Glutamatergic neuron (in vitro differentiated cells): Measurements from ENCODE around the gene LDLRAP1. TPM values are rescaled to one million over a fixed set of nuclear protein-coding genes. Genes with fewer than 3 reads are reported as not detected.

Experiments
- DNase-seq: peaks from one replicate; pipeline ENCODE4 v3.0.0; 2022
- H3K27ac Mint-ChIP-seq: one replicate; pipeline ENCODE4 v1.8.0; 2020; ENCODE audit warnings: mild to moderate bottlenecking, mixed read lengths, inconsistent platforms; ENCODE audit not compliant: unreplicated experiment
- H3K27me3 Mint-ChIP-seq: one replicate; pipeline ENCODE4 v1.8.0; 2020; ENCODE audit warnings: mild to moderate bottlenecking, moderate library complexity, mixed read lengths, inconsistent platforms; ENCODE audit not compliant: unreplicated experiment
- H3K36me3 Mint-ChIP-seq: one replicate; pipeline ENCODE4 v1.8.0; 2020; ENCODE audit warnings: mild to moderate bottlenecking, mixed read lengths, inconsistent platforms; ENCODE audit not compliant: unreplicated experiment
- H3K4me1 Mint-ChIP-seq: one replicate; pipeline ENCODE4 v1.8.0; 2020; ENCODE audit warnings: mild to moderate bottlenecking, low read depth, mixed read lengths, inconsistent platforms; ENCODE audit not compliant: unreplicated experiment
- H3K4me3 Mint-ChIP-seq: one replicate; pipeline ENCODE4 v1.8.0; 2020; ENCODE audit warnings: mild to moderate bottlenecking, mixed read lengths, inconsistent platforms; ENCODE audit not compliant: unreplicated experiment
- H3K9me3 Mint-ChIP-seq: one replicate; pipeline ENCODE4 v1.8.0; 2020; ENCODE audit warnings: mild to moderate bottlenecking, moderate library complexity, mixed read lengths, inconsistent platforms; ENCODE audit not compliant: unreplicated experiment
- total RNA-seq: library from RNA; stranded (reverse); fragmentation: NEBNext Ultra II Directional; extraction: Animal tissue kit (Norgen Biotek cat#: 25700); gene quantifications from one replicate; pipeline ENCODE4 v1.2.1, GENCODE V29; 2021; ENCODE audit not compliant: unreplicated experiment
- TF ChIP-seq, protein P1 (sequence below): fragments of 200-600 bp; sonication (generic); IDR thresholded peaks from one replicate; pipeline ENCODE4 v1.5.0; 2021; ENCODE audit not compliant: partially characterized antibody, unreplicated experiment

LDLRAP1 gene
- total RNA-seq, 1 donor from 2014 or later, result 2.4 TPM

DNA sequence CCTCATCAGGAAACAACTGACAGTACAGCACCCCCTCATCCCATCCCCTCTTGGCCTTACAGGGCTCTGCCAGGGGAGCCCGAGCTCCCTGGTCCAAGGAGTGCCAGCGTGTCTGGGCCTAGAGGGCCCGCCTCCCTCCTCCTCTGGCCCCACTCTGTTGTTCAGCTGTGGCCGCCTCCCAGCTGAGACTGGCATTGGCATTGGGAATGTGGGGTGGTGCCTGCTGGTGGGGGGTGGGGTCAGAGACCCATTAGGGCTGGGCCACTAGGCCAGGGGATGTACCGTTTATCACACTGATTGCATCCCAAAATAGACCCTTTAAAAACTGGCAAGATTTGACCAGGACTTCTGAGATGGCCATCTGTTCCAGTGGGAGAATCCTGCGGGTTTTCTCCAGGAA, 1.4 kb downstream of the LDLRAP1 start:
- TF ChIP-seq, protein P1, sequence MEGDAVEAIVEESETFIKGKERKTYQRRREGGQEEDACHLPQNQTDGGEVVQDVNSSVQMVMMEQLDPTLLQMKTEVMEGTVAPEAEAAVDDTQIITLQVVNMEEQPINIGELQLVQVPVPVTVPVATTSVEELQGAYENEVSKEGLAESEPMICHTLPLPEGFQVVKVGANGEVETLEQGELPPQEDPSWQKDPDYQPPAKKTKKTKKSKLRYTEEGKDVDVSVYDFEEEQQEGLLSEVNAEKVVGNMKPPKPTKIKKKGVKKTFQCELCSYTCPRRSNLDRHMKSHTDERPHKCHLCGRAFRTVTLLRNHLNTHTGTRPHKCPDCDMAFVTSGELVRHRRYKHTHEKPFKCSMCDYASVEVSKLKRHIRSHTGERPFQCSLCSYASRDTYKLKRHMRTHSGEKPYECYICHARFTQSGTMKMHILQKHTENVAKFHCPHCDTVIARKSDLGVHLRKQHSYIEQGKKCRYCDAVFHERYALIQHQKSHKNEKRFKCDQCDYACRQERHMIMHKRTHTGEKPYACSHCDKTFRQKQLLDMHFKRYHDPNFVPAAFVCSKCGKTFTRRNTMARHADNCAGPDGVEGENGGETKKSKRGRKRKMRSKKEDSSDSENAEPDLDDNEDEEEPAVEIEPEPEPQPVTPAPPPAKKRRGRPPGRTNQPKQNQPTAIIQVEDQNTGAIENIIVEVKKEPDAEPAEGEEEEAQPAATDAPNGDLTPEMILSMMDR, result no peak
- H3K27me3 Mint-ChIP-seq, result peaks cover 17% of the 10 kb centered on the region
- H3K4me3 Mint-ChIP-seq, result peak overlapping the region; percentile 30
- DNase-seq, result no peak
- H3K9me3 Mint-ChIP-seq, result peaks cover 2% of the 10 kb centered on the region
- no peak overlapping the region for H3K27ac Mint-ChIP-seq
- H3K36me3 Mint-ChIP-seq, result no peaks in the 10 kb centered on the region
- H3K4me1 Mint-ChIP-seq, result peaks cover 8% of the 10 kb centered on the region

DNA sequence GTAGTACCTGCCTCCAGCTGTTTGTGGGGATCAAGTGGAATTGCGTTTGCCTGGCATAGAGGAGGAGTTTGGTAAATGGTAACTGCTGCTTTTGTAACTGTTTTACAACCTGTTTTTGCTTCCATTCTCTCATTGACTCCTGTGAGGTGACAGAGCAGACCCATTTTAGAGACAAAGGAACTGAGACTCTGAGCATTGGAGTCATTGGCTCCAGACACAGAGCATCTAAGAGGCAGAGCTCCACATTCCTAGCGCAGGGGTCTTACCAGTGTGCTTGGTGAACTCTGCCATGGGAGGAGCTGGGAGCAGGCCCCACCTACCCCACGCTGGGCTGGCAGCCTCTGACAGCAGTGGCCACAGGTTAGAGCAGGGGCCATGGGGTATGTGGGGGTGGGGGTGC, 2.4 kb downstream of the LDLRAP1 start:
- Mint-ChIP-seq H3K27me3 (peaks cover 17% of the 10 kb centered on the region), H3K27ac (no peak overlapping the region), H3K4me1 (peaks cover 16% of the 10 kb centered on the region), H3K9me3 (peaks cover 2% of the 10 kb centered on the region), H3K4me3 (no peak overlapping the region), H3K36me3 (no peaks in the 10 kb centered on the region)
- no peak for DNase-seq
- TF ChIP-seq, protein P1, result no peak

DNA sequence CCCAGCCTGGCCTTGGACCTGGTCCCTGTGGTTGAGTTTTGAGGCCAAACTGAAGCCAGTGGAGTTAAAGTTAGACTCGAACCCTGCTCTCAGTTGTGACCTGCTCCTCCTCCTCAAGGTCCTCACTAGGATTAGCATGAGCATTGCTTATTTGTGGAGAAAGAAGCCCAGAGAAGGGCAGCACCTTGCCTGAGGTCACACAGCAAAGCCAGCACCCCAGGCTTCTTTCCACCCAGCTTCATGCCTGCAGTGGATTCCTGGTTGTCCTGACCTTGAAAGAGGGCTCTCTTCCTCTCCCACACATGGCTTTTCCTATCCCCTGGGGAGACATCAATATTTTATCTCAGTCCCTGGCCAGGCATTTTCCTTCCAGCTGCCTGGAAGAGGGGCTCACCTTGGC, 2.8 kb downstream of the LDLRAP1 start:
- H3K4me1 Mint-ChIP-seq, result peaks cover 16% of the 10 kb centered on the region
- DNase-seq, result no peak
- H3K4me3 Mint-ChIP-seq, result no peak overlapping the region
- peaks cover 13% of the 10 kb centered on the region for H3K27me3 Mint-ChIP-seq
- no peaks in the 10 kb centered on the region for H3K36me3 Mint-ChIP-seq
- TF ChIP-seq, protein P1, result no peak
- H3K9me3 Mint-ChIP-seq, result no peaks in the 10 kb centered on the region
- H3K27ac Mint-ChIP-seq, result no peak overlapping the region

DNA sequence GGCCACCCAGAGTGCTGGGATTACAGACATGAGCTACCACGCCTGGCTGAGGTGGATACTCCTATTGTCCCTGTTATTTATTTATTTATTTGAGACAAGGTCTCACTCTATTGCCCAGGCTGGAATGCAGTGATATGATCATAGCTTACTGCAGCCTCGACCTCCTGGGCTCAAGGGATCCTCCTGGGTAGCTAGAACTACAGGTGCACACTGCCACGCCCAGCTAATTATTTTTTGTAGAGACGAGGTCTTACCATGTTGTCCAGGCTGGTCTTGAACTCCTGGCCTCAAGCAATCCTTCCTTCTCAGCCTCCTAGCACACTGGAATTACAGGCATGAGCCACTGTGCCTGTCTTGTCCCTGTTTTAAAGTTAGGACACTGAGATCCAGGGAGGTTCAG, 5.2 kb downstream of the LDLRAP1 start:
- TF ChIP-seq, protein P1, result no peak

DNA sequence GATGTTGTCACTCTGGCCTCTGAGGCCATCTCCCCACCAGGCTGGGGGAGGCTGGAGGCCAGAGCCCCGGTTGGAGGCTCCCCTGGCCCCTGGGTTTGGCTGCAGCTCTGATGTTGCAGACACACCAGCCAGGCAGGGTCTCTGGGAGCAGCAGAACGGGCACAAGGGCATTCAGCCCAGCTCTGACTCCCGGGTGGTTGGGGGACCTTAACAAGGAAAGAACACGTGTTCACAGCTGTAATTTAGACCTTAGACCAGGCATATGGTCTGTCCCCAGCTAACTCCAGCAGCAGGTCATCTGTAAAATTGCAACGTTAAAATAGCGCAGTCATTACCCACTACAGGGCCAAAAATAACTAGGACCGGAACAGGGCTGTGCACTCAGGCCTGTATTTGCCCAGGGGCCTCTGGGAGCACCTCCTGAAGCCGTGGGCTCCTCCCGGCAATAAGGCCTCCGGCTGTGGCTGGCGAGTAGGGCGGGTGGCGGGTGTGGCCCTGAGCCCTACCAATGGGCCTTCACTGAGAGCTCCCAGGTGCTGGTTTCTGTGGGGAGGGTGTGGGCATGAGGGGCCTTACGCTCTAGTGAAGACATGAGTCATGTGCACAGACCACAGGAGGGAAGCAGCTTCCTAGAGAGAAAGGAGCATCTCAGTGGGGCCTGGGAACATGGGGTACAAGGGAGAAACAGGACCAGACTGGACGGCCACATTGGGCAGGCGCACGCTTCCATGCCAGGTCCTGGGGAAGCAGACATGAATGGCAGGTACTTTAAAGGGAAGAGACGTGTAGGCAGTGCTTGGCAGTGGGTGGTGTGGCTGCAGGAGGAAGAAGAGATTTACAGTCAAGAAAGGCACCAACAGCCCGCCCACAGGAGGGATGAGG, 6.1 kb downstream of the LDLRAP1 start:
- peaks cover 14% of the 10 kb centered on the region for H3K27me3 Mint-ChIP-seq
- peak overlapping the region; percentile 57 for H3K27ac Mint-ChIP-seq
- peaks cover 4% of the 10 kb centered on the region for H3K9me3 Mint-ChIP-seq

More for the DNA sequence above, 5.2 kb downstream of the LDLRAP1 start:
- Mint-ChIP-seq H3K36me3 (no peaks in the 10 kb centered on the region), H3K27ac (no peak overlapping the region), H3K4me3 (no peak overlapping the region), H3K27me3 (peaks cover 13% of the 10 kb centered on the region), H3K4me1 (peaks cover 16% of the 10 kb centered on the region), H3K9me3 (peaks cover 4% of the 10 kb centered on the region)
- no peak for DNase-seq

More for the DNA sequence above, 6.1 kb downstream of the LDLRAP1 start:
- TF ChIP-seq, protein P1, result no peak
- H3K4me1 Mint-ChIP-seq, result peaks cover 16% of the 10 kb centered on the region
- H3K36me3 Mint-ChIP-seq, result no peaks in the 10 kb centered on the region
- no peak overlapping the region for H3K4me3 Mint-ChIP-seq
- no peak for DNase-seq
